ENCODE data around the gene PSMA8.
"Not testable (repeated sequence)": the region's sequence is repeated elsewhere in the genome, so short reads cannot be mapped to it uniquely, and the experiment has no call there.

Gene PSMA8

DNA sequence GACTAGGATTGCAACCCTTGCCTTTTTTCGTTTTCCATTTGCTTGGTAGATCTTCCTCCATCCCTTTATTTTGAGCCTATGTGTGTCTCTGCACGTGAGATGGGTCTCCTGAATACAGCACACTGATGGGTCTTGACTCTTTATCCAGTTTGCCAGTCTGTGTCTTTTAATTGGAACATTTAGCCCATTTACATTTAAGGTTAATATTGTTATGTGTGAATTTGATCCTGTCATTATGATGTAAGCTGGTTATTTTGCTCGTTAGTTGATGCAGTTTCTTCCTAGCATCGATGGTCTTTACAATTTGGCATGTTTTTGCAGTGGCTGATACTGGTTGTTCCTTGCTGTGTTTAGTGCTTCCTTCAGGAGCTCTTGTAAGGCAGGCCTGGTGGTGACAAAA, 108.7 kb downstream of the PSMA8 start:
- not testable (repeated sequence) for DNase-seq

Data from GF-D8 (cell line).